Measurements from ENCODE around the gene AKAP8L. TPM values are rescaled to one million over a fixed set of nuclear protein-coding genes. Genes with fewer than 3 reads are reported as not detected.

The AKAP8L gene
- total and polyA plus RNA-seq, 10 of the 15 experiments (the other 5 are each of a cell fraction or from before 2014, with no cell fraction given), result 0.66 to 64.3 (median 40.0) TPM

DNA sequence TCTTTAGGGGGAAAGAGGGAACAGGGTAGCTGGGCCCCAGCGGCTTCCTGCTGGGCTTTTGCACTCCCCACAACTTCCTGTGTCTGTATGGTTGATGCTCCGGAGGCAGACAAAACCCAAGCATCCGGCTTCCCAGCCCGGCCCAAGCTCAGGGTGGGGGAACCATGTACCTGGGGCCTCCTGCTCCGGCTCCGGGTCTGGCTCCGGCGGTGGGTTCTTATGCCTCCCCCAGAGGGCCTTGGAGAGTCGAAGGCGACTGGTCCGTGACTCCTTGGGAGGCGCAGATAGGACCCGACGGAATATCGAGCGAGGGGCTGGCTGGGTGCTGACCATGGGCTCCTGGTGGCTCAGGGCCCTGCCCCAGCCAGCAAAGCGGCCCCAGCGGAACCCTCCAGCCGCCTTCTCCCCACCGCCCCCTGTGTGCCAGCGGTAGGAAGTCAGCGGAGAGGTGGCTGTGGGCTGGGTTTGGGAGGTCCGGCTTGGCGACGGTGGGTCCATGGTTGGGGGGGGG is 45.1 kb upstream of the AKAP8L start:
- Histone ChIP-seq H3K4me3 (peak overlapping the region; percentile 93), H4K20me1 (ENCODE audit: control insufficient read depth, insufficient read depth) (no peaks in the 10 kb centered on the region; the same call in 1 of the 2 replicates), H3K36me3 (ENCODE audit: control insufficient read depth in 2 of 2, insufficient read depth in 2 of 2, low read length in 1 of 2) (peaks cover 7 to 17% of the 10 kb centered on the region in 2 experiments), H3K9me3 (replicated peaks; ENCODE audit: control insufficient read depth, insufficient read depth, low read length) (no peaks in the 10 kb centered on the region), H3K4me2 (ENCODE audit: control insufficient read depth, insufficient read depth) (peak overlapping the region; percentile 92), H3K27me3 (replicated peaks in 1 of 2; ENCODE audit: control insufficient read depth in 2 of 2, insufficient read depth in 2 of 2, low read length in 1 of 2) (no peaks in the 10 kb centered on the region), H3K9ac (ENCODE audit: control insufficient read depth, insufficient read depth, low read length) (peak overlapping the region; percentile 69), H3K79me2 (ENCODE audit: control insufficient read depth, insufficient read depth, low read length) (peaks cover 20% of the 10 kb centered on the region), H3K4me1 (ENCODE audit: control insufficient read depth, insufficient read depth, low read length) (peaks cover 22% of the 10 kb centered on the region), H3K27ac (ENCODE audit: control insufficient read depth, insufficient read depth) (peak overlapping the region; percentile 80), H2AFZ (ENCODE audit: control insufficient read depth, low read depth, low read length) (peak overlapping the region; percentile 70)
- POLR2A ChIA-PET, result interaction anchor here (0.7 to 1.6 kb wide), 4 partner anchors 12 to 85 kb away, joined by 3 to 10 read pairs (median 5); partner anchors contain the start of gene AKAP8L
- BruUV-seq (replicated peaks), result TSS peak; percentile 67
- WGBS (ENCODE audit: insufficient coverage, insufficient replicate concordance, low lambda C conversion rate, missing lambda C conversion rate), result under 1% methylated on average over 18 of the region's 25 CpGs
- intact Hi-C loops (cut with micrococcal nuclease; ENCODE audit: unreplicated experiment) (loop anchor here (5.0 to 10.0 kb wide), 2 partner anchors 49 to 87 kb away; partner anchors contain the start of genes AKAP8 and AKAP8L), in situ Hi-C loops (cut with MboI) (no loop called here)
- RAD21 ChIA-PET (ENCODE audit: unreplicated experiment), result interaction anchor here (0.6 to 2.3 kb wide), 5 partner anchors 14 to 287 kb away, joined by 3 to 10 read pairs (median 5); partner anchors contain the start of genes AKAP8, AKAP8L and WIZ
- no peak for FAIRE-seq
- DNase-seq (ENCODE audit: low read depth, low spot score), result no peak
- SMC1A ChIA-PET (ENCODE audit: uncharacterized antibody, unreplicated experiment), result interaction anchor here (0.5 to 6.0 kb wide), 4 partner anchors 15 to 92 kb away, joined by 3 to 26 read pairs (median 4); partner anchors contain the start of genes AKAP8L and PGLYRP2
- ATAC-seq, result peak; percentile 78
- CTCF ChIA-PET, result interaction anchor here (0.6 to 1.6 kb wide), 5 partner anchors 9 to 1046 kb away, joined by 3 to 9 read pairs (median 4); partner anchors contain the start of gene AKAP8L
- TF ChIP-seq USF2 (IDR thresholded peaks at IDR 0.05; ENCODE audit: borderline replicate concordance, low read depth, low read length) (no peak), CEBPB (IDR thresholded peaks at IDR 0.05; ENCODE audit: borderline replicate concordance in 1 of 2, low read depth in 2 of 2, low read length in 2 of 2) (no peak), SIX5 (IDR thresholded peaks at IDR 0.05; ENCODE audit: low read depth, low read length, severe bottlenecking) (no peak), HCFC1 (IDR thresholded peaks at IDR 0.05; ENCODE audit: low read length) (peak; percentile 44; the same call in 1 of the 2 replicates), YY1 (IDR thresholded peaks at IDR 0.05; ENCODE audit: low read depth, low read length) (0 out of 2 replicates have a peak, but pooled peaks have one; percentile 71), SIN3A (IDR thresholded peaks at IDR 0.05; ENCODE audit: low read depth, low read length) (no peak), FOS (IDR thresholded peaks at IDR 0.05; ENCODE audit: borderline replicate concordance, extremely low read depth, insufficient read length) (no peak), IRF3 (IDR thresholded peaks at IDR 0.05) (no peak), BCL11A (IDR thresholded peaks at IDR 0.05; ENCODE audit: low read depth, low read length) (no peak), TCF3 (IDR thresholded peaks at IDR 0.05; ENCODE audit: borderline replicate concordance, insufficient read depth, low read depth, low read length) (0 out of 2 replicates have a peak, but pooled peaks have one; percentile 25), KLF5 (IDR thresholded peaks at IDR 0.05; ENCODE audit: partially characterized antibody) (no peak), CBFB (IDR thresholded peaks at IDR 0.05; ENCODE audit: low read depth) (no peak; the same call in none of the 2 replicates), IKZF2 (IDR thresholded peaks at IDR 0.05) (peak; percentile 49 to 54; a peak in 3 of 4 replicates)
- TF ChIP-seq, protein P1, sequence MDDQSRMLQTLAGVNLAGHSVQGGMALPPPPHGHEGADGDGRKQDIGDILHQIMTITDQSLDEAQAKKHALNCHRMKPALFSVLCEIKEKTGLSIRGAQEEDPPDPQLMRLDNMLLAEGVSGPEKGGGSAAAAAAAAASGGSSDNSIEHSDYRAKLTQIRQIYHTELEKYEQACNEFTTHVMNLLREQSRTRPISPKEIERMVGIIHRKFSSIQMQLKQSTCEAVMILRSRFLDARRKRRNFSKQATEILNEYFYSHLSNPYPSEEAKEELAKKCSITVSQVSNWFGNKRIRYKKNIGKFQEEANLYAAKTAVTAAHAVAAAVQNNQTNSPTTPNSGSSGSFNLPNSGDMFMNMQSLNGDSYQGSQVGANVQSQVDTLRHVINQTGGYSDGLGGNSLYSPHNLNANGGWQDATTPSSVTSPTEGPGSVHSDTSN (IDR thresholded peaks at IDR 0.05; ENCODE audit: insufficient replicate concordance, low read depth, low read length), result no peak
- TF ChIP-seq, protein P2, sequence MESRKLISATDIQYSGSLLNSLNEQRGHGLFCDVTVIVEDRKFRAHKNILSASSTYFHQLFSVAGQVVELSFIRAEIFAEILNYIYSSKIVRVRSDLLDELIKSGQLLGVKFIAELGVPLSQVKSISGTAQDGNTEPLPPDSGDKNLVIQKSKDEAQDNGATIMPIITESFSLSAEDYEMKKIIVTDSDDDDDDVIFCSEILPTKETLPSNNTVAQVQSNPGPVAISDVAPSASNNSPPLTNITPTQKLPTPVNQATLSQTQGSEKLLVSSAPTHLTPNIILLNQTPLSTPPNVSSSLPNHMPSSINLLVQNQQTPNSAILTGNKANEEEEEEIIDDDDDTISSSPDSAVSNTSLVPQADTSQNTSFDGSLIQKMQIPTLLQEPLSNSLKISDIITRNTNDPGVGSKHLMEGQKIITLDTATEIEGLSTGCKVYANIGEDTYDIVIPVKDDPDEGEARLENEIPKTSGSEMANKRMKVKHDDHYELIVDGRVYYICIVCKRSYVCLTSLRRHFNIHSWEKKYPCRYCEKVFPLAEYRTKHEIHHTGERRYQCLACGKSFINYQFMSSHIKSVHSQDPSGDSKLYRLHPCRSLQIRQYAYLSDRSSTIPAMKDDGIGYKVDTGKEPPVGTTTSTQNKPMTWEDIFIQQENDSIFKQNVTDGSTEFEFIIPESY (IDR thresholded peaks at IDR 0.05), result no peak
- TF ChIP-seq, protein P3, sequence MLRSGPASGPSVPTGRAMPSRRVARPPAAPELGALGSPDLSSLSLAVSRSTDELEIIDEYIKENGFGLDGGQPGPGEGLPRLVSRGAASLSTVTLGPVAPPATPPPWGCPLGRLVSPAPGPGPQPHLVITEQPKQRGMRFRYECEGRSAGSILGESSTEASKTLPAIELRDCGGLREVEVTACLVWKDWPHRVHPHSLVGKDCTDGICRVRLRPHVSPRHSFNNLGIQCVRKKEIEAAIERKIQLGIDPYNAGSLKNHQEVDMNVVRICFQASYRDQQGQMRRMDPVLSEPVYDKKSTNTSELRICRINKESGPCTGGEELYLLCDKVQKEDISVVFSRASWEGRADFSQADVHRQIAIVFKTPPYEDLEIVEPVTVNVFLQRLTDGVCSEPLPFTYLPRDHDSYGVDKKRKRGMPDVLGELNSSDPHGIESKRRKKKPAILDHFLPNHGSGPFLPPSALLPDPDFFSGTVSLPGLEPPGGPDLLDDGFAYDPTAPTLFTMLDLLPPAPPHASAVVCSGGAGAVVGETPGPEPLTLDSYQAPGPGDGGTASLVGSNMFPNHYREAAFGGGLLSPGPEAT (IDR thresholded peaks at IDR 0.05; ENCODE audit: low read depth), result peak; percentile 43; the same call in 1 of the 2 replicates
